ENCODE measurements around the gene CD300LD. TPM values are rescaled to one million over a fixed set of nuclear protein-coding genes. Genes with fewer than 3 reads are reported as not detected.

The CD300LD gene
- total RNA-seq, 2 donors from 2014 or later, result not detected

DNA sequence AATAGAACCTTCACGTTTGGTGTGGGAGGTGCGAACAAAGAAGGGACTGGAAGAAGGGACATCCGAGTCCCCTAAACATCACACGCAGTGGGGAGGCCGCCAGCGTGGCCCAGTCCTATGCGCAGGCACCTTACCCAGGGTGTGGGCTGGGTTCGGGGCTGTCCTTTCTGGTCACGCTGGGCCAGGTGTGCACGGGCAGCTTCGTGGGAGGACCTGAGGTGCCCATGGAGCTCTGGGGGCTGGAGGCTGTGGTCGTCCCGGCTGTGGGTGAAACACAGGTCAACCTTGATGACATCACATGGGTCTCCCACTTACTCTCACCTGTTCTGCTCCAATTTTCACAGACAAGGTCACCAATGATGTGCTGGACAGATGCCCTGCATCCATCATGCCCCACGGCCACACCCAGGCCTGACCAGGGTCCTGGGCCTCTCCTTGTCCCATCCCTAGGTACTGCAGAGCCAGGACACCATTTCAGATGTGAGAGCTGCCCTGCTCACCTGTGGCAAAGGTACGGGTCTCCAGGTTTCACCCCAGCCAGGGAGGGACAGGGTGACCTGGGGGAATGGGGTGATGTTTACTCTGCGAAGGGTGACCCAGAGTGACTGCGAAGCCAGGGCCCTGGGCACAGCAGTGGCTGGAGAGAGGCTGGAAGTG lies 49.2 kb downstream of the CD300LD start:
- TF ChIP-seq, protein P1, sequence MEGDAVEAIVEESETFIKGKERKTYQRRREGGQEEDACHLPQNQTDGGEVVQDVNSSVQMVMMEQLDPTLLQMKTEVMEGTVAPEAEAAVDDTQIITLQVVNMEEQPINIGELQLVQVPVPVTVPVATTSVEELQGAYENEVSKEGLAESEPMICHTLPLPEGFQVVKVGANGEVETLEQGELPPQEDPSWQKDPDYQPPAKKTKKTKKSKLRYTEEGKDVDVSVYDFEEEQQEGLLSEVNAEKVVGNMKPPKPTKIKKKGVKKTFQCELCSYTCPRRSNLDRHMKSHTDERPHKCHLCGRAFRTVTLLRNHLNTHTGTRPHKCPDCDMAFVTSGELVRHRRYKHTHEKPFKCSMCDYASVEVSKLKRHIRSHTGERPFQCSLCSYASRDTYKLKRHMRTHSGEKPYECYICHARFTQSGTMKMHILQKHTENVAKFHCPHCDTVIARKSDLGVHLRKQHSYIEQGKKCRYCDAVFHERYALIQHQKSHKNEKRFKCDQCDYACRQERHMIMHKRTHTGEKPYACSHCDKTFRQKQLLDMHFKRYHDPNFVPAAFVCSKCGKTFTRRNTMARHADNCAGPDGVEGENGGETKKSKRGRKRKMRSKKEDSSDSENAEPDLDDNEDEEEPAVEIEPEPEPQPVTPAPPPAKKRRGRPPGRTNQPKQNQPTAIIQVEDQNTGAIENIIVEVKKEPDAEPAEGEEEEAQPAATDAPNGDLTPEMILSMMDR (IDR thresholded peaks at IDR 0.05), result no peak
- Histone ChIP-seq H3K27me3 (no peaks in the 10 kb centered on the region), H3K9me3 (no peaks in the 10 kb centered on the region), H3K27ac (no peak overlapping the region), H3K9ac (ENCODE audit: low read depth in 2 of 2, low read length in 2 of 2) (no peak overlapping the region), H3K4me3 (no peak overlapping the region), H3K4me1 (no peaks in the 10 kb centered on the region), H3K36me3 (no peaks in the 10 kb centered on the region)
- DNase-seq, result no peak
- intact Hi-C loops (cut with DNase I), result no loop called here

DNA sequence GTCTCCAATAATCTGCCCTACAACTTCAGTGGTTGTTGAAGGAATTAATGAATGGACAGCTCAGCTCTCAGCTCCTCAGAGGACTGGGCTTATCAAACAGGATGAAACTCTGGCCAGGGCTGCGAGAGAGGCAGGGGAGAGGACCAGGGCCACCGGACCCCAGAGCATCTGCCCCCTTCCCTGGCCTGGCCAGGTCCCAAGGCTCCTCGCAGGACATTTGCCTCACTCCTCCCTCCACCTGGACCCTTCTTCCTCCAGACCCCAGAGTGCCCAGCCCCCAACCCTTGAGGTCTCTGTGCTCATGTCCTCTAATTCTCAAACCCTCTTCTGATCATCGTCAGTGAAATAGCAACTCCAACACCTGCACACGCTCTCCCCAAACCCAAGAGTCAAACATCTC lies 49.9 kb downstream of the CD300LD start:
- Histone ChIP-seq H3K27me3 (no peaks in the 10 kb centered on the region), H3K4me1 (no peaks in the 10 kb centered on the region), H3K9me3 (no peaks in the 10 kb centered on the region), H3K9ac (ENCODE audit: low read depth in 2 of 2, low read length in 2 of 2) (no peak overlapping the region), H3K4me3 (no peak overlapping the region), H3K36me3 (no peaks in the 10 kb centered on the region), H3K27ac (no peak overlapping the region)
- TF ChIP-seq, protein P1 (IDR thresholded peaks at IDR 0.05), result no peak
- DNase-seq, result no peak
- intact Hi-C loops (cut with DNase I), result no loop called here

- Histone ChIP-seq H3K27ac (no peak overlapping the region), H3K4me3 (no peak overlapping the region), H3K9ac (ENCODE audit: low read depth in 2 of 2, low read length in 2 of 2) (no peak overlapping the region), H3K4me1 (no peaks in the 10 kb centered on the region), H3K27me3 (no peaks in the 10 kb centered on the region), H3K36me3 (no peaks in the 10 kb centered on the region), H3K9me3 (no peaks in the 10 kb centered on the region)
- TF ChIP-seq, protein P1 (IDR thresholded peaks at IDR 0.05), result no peak
- no peak for DNase-seq
- intact Hi-C loops (cut with DNase I), result no loop called here
Measured at GRCh38 chr17:74541176-74542111, 50.6 kb downstream of the CD300LD start.

- intact Hi-C loops (cut with DNase I), result no loop called here
- no peak for DNase-seq
- TF ChIP-seq, protein P1 (IDR thresholded peaks at IDR 0.05), result no peak
- no peaks in the 10 kb centered on the region for H3K36me3 ChIP-seq
- H3K4me3 ChIP-seq, result no peak overlapping the region
- H3K9ac ChIP-seq (ENCODE audit: low read depth in 2 of 2, low read length in 2 of 2), result no peak overlapping the region
- no peaks in the 10 kb centered on the region for H3K27me3 ChIP-seq
- H3K4me1 ChIP-seq, result no peaks in the 10 kb centered on the region
- H3K27ac ChIP-seq, result no peak overlapping the region
- no peaks in the 10 kb centered on the region for H3K9me3 ChIP-seq
Measured at GRCh38 chr17:74539281-74539820, 52.7 kb downstream of the CD300LD start.

GRCh38 chr17:74536890-74537289 lies 55.2 kb downstream of the CD300LD start:
- no peak overlapping the region for H3K27ac ChIP-seq
- no peak overlapping the region for H3K9ac ChIP-seq (ENCODE audit: low read depth in 2 of 2, low read length in 2 of 2)
- no peak overlapping the region for H3K4me3 ChIP-seq
- no peaks in the 10 kb centered on the region for H3K36me3 ChIP-seq
- TF ChIP-seq, protein P1 (IDR thresholded peaks at IDR 0.05), result no peak
- no peaks in the 10 kb centered on the region for H3K9me3 ChIP-seq
- intact Hi-C loops (cut with DNase I), result no loop called here
- no peaks in the 10 kb centered on the region for H3K27me3 ChIP-seq
- no peaks in the 10 kb centered on the region for H3K4me1 ChIP-seq
- no peak for DNase-seq

Data from colonic mucosa (tissue), 4 donors.